Measurements from ENCODE around the gene RNLS. TPM values are rescaled to one million over a fixed set of nuclear protein-coding genes. Genes with fewer than 3 reads are reported as not detected.

RNLS gene
- polyA plus RNA-seq, 1 experiment = 6.1 TPM

DNA sequence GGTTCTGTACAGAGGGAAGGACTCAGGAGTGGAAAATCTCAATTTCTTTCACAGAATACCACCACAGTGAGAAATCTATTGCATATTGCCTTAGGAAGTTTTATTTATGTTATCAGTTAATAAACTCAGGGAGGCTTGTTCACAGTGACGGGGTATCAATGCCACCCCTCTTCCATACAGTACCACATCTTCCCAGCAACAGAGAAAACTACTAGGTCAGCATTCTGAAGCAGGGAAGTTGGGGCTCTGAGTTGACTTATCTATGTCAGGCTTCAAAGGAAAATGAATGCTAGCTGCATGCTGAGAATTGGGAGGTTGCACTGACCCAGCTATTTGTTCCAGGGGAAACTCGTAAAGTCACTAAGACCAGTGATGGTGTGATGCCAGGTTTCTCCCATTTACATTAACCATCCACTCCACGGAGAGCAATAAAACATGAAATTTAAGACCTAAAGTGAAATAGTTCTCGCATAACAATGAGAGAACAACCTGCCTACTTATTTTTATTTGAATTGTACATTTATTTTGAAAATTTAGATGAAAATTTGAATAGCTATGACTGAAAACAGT is 266.7 kb downstream of the RNLS start:
- CTCF ChIA-PET = no interaction called here
- H3K9me3 ChIP-seq (ENCODE audit: control insufficient read depth, insufficient read depth, low read length) = peaks cover 10% of the 10 kb centered on the region; the same call in 1 of the 2 replicates
- no peak overlapping the region for H3K4me3 ChIP-seq (ENCODE audit: low read depth, low read length)
- POLR2A ChIA-PET = no interaction called here
- TF ChIP-seq, protein P1, sequence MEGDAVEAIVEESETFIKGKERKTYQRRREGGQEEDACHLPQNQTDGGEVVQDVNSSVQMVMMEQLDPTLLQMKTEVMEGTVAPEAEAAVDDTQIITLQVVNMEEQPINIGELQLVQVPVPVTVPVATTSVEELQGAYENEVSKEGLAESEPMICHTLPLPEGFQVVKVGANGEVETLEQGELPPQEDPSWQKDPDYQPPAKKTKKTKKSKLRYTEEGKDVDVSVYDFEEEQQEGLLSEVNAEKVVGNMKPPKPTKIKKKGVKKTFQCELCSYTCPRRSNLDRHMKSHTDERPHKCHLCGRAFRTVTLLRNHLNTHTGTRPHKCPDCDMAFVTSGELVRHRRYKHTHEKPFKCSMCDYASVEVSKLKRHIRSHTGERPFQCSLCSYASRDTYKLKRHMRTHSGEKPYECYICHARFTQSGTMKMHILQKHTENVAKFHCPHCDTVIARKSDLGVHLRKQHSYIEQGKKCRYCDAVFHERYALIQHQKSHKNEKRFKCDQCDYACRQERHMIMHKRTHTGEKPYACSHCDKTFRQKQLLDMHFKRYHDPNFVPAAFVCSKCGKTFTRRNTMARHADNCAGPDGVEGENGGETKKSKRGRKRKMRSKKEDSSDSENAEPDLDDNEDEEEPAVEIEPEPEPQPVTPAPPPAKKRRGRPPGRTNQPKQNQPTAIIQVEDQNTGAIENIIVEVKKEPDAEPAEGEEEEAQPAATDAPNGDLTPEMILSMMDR (IDR thresholded peaks at IDR 0.05; ENCODE audit: low read depth, low read length) = no peak
- no peak overlapping the region for H3K27ac ChIP-seq (ENCODE audit: low read depth, low read length)
- no peaks in the 10 kb centered on the region for H3K27me3 ChIP-seq (ENCODE audit: control insufficient read depth, insufficient read depth, low read length)
- DNase-seq (ENCODE audit: low read depth, low spot score) = no peak

DNA sequence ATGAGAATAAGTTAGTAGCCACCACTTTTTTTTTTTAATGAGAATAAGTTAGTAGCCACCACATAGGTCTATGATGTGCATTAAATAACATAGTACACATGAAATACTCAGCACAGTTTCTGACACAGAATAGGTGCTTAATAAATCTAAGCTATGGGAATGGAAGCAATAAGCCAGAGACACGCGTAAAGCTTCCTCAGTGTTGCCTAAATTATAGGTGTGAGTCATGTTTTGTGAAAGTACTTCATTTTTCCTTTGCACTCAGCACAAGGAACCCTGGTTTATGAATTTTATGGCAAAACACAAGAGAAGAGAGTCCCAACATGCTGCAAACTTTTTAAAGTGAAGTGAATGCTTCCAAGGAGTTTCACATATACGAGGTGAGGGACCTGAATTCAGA is 267.4 kb downstream of the RNLS start:
- H3K4me3 ChIP-seq (ENCODE audit: low read depth, low read length) = no peak overlapping the region
- no peak overlapping the region for H3K27ac ChIP-seq (ENCODE audit: low read depth, low read length)
- TF ChIP-seq, protein P1 (IDR thresholded peaks at IDR 0.05; ENCODE audit: low read depth, low read length) = no peak
- POLR2A ChIA-PET = no interaction called here
- no peaks in the 10 kb centered on the region for H3K27me3 ChIP-seq (ENCODE audit: control insufficient read depth, insufficient read depth, low read length)
- no peak for DNase-seq (ENCODE audit: low read depth, low spot score)
- peaks cover 10% of the 10 kb centered on the region; the same call in 1 of the 2 replicates for H3K9me3 ChIP-seq (ENCODE audit: control insufficient read depth, insufficient read depth, low read length)
- CTCF ChIA-PET = no interaction called here

DNA sequence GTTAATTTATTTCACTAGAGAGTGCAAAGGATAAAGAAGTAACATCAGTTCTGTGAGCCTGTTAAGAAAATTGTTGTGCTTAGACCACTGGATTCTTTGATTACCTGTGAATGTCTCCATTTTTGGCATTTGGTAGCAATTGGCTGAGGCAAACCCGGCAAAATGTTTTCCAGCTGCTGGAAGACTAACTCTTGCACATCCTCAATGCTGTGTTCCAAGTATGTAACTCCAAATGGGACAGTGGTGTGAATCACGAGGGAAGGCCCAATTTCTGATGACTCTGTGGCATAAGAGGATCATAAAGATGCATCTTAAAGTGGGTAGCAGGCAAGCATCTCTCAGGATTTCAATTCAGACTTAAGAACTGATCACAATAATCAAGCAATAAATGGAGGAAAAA is 268.8 kb downstream of the RNLS start:
- Histone ChIP-seq H3K9me3 (ENCODE audit: control insufficient read depth, insufficient read depth, low read length) (peaks cover 10% of the 10 kb centered on the region; the same call in 1 of the 2 replicates), H3K27ac (ENCODE audit: low read depth, low read length) (no peak overlapping the region), H3K27me3 (ENCODE audit: control insufficient read depth, insufficient read depth, low read length) (no peaks in the 10 kb centered on the region), H3K4me3 (ENCODE audit: low read depth, low read length) (no peak overlapping the region)
- ChIA-PET CTCF (no interaction called here), POLR2A (no interaction called here)
- TF ChIP-seq, protein P1 (IDR thresholded peaks at IDR 0.05; ENCODE audit: low read depth, low read length) = no peak
- DNase-seq (ENCODE audit: low read depth, low spot score) = no peak

DNA sequence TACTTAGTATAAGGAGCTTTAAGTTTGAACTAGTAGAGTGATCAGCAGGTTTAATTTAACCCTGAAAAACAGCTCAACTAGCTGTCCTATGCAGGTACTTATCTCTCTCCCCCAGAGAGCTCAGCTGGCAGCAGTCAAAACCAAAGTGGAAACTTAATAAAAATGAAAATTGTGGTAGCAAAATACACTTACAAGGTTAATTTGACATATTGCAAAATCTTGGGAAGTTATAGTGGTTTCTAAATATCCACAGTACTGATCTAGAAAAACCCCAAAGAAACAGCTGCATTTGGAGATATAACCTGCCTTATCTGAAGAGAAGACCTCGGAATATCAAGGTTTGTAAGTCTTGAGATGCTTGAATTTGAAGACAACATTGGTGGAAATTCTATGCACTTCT is 269.2 kb downstream of the RNLS start:
- H3K27ac ChIP-seq (ENCODE audit: low read depth, low read length) = no peak overlapping the region
- no peaks in the 10 kb centered on the region for H3K27me3 ChIP-seq (ENCODE audit: control insufficient read depth, insufficient read depth, low read length)
- no peak overlapping the region for H3K4me3 ChIP-seq (ENCODE audit: low read depth, low read length)
- H3K9me3 ChIP-seq (ENCODE audit: control insufficient read depth, insufficient read depth, low read length) = peaks cover 8% of the 10 kb centered on the region; the same call in 1 of the 2 replicates
- no peak for DNase-seq (ENCODE audit: low read depth, low spot score)
- TF ChIP-seq, protein P1 (IDR thresholded peaks at IDR 0.05; ENCODE audit: low read depth, low read length) = no peak
- POLR2A ChIA-PET = no interaction called here
- CTCF ChIA-PET = no interaction called here

DNA sequence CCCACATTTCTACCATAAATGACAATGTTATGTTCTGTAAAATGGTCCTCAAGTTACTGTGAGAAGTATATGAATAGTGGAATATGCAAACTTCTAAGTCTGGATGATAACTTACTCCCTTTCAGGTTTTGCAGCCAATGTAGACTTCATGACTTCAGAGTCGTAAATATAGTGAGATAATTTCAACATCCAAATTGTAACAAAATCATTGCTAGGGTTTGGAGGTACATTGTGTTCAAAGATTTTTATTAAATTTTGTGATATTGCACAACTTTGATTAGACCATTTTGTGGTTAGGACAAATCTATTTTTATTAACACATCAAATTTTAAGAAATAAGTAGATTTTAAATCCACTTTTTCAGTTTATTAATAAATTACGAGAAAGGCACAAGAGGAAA is 270.3 kb downstream of the RNLS start:
- no peak overlapping the region for H3K4me3 ChIP-seq (ENCODE audit: low read depth, low read length)
- no peak for DNase-seq (ENCODE audit: low read depth, low spot score)
- TF ChIP-seq, protein P1 (IDR thresholded peaks at IDR 0.05; ENCODE audit: low read depth, low read length) = no peak
- ChIA-PET CTCF (interaction anchor here (0.6 kb wide), 1 partner anchor 21 kb away, joined by 3 read pairs; no protein-coding TSS in a partner anchor), POLR2A (no interaction called here)
- no peaks in the 10 kb centered on the region for H3K27me3 ChIP-seq (ENCODE audit: control insufficient read depth, insufficient read depth, low read length)
- H3K27ac ChIP-seq (ENCODE audit: low read depth, low read length) = no peak overlapping the region
- no peaks in the 10 kb centered on the region for H3K9me3 ChIP-seq (ENCODE audit: control insufficient read depth, insufficient read depth, low read length)
